Activated CD4-positive, alpha-beta T cell treated with anti-CD3 and anti-CD28 coated beads, Interleukin-2, amount 10 ng/mL, durations not matched to agents 24 days and 14 days (primary cell): Measurements from ENCODE around the gene MUC15. TPM values are rescaled to one million over a fixed set of nuclear protein-coding genes. Genes with fewer than 3 reads are reported as not detected.

Source experiments
- DNase-seq: peaks from one replicate; pipeline ENCODE4 v3.0.0; 2022
- H3K27ac Mint-ChIP-seq: one replicate; pipeline ENCODE4 v1.8.0; 2022; ENCODE audit warnings: mild to moderate bottlenecking, mixed read lengths
- H3K27me3 Mint-ChIP-seq: one replicate; pipeline ENCODE4 v1.8.0; 2022; ENCODE audit warnings: mixed read lengths
- H3K36me3 Mint-ChIP-seq: one replicate; pipeline ENCODE4 v1.8.0; 2022; ENCODE audit warnings: low read depth, mild to moderate bottlenecking, mixed read lengths
- H3K4me1 Mint-ChIP-seq: one replicate; pipeline ENCODE4 v1.8.0; 2021; ENCODE audit warnings: mixed read lengths
- H3K4me3 Mint-ChIP-seq: one replicate; pipeline ENCODE4 v1.8.0; 2022; ENCODE audit warnings: mild to moderate bottlenecking, moderate library complexity, mixed read lengths
- H3K9me3 Mint-ChIP-seq: one replicate; pipeline ENCODE4 v1.8.0; 2021; ENCODE audit warnings: mixed read lengths
- intact Hi-C: fragments of 100-400 bp; cut with micrococcal nuclease; formaldehyde crosslinking; loops from one replicate; pipeline ENCODE4 v1.15.1; 2023
- total RNA-seq: library from RNA; stranded (reverse); gene quantifications from 2 replicates; pipeline ENCODE4 v1.2.3, GENCODE V29; 2022

Gene MUC15
- total RNA-seq, 1 donor from 2014 or later: not detected

- Mint-ChIP-seq H3K4me3 (no peak overlapping the region), H3K4me1 (no peaks in the 10 kb centered on the region), H3K36me3 (no peaks in the 10 kb centered on the region), H3K27me3 (no peaks in the 10 kb centered on the region), H3K9me3 (no peaks in the 10 kb centered on the region), H3K27ac (no peak overlapping the region)
- intact Hi-C loops: no loop called here
- DNase-seq: no peak
Measured at GRCh38 chr11:26553182-26553581, 18.9 kb downstream of the MUC15 start.

DNA sequence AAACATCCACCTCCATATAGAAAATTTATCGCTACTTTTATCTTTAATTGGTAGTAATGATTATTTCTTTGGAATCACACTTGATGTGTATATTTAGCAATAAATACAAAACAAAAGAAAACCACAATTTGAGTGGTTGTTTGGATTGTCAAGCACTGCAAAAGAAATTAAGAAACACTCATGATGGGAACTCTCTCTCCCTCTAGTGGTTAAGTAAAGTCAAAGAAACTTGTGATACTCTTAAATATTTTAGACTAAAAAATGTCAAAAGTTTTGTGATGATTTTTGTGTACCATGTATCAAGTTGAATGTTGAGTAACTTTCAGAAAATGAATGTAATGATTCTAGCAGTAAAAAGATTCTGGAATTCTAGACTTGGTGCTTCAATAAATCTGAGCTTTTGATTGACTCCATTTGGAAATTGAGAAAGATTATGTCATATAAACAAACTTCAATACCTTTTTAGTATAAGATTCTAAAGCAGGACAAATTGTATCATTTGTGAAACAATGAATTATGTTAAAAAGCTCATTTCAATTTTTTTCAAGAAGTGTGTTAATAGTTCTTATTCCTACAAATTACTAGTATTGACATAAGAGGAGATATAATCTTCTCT is 20.8 kb downstream of the MUC15 start:
- Mint-ChIP-seq H3K4me1 (no peaks in the 10 kb centered on the region), H3K27ac (no peak overlapping the region), H3K9me3 (no peaks in the 10 kb centered on the region), H3K36me3 (no peaks in the 10 kb centered on the region), H3K4me3 (no peak overlapping the region), H3K27me3 (no peaks in the 10 kb centered on the region)
- no peak for DNase-seq
- intact Hi-C loops: no loop called here

DNA sequence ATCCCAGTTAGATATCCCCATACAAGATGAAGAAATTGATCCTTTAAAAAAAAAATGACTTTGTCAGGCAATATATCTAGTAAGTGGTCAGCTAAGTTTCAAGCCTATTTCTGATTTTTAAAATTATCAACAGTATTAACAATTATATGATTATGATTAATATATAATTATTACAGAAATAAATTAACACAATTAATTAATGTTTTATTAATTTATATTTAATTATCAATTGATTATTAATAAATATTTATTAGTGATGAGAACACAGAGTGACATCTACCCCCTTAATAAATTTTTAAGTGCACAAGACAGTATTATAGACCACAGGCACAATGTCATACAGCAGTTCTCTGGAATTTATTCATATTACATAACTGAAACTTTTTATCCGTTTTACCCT is 22.0 kb downstream of the MUC15 start:
- Mint-ChIP-seq H3K36me3 (no peaks in the 10 kb centered on the region), H3K9me3 (no peaks in the 10 kb centered on the region)

GRCh38 chr11:26549176-26549575 is 22.9 kb downstream of the MUC15 start:
- no peaks in the 10 kb centered on the region for H3K4me1 Mint-ChIP-seq
- no peaks in the 10 kb centered on the region for H3K36me3 Mint-ChIP-seq
- no peaks in the 10 kb centered on the region for H3K27me3 Mint-ChIP-seq
- no peak for DNase-seq
- no peaks in the 10 kb centered on the region for H3K9me3 Mint-ChIP-seq
- no peak overlapping the region for H3K27ac Mint-ChIP-seq
- H3K4me3 Mint-ChIP-seq: no peak overlapping the region
- intact Hi-C loops: no loop called here

More for the DNA sequence above, 22.0 kb downstream of the MUC15 start:
- no peak for DNase-seq
- H3K4me1 Mint-ChIP-seq: no peaks in the 10 kb centered on the region
- intact Hi-C loops: no loop called here
- H3K27ac Mint-ChIP-seq: no peak overlapping the region
- no peak overlapping the region for H3K4me3 Mint-ChIP-seq
- H3K27me3 Mint-ChIP-seq: no peaks in the 10 kb centered on the region

- no peak overlapping the region for H3K27ac Mint-ChIP-seq
- no peak for DNase-seq
- H3K4me1 Mint-ChIP-seq: no peaks in the 10 kb centered on the region
- no peaks in the 10 kb centered on the region for H3K36me3 Mint-ChIP-seq
- H3K4me3 Mint-ChIP-seq: no peak overlapping the region
- peaks cover 4% of the 10 kb centered on the region for H3K9me3 Mint-ChIP-seq
- intact Hi-C loops: no loop called here
- no peaks in the 10 kb centered on the region for H3K27me3 Mint-ChIP-seq
Measured at GRCh38 chr11:26541870-26542269, 30.2 kb downstream of the MUC15 start.

GRCh38 chr11:26539517-26539916 is 32.5 kb downstream of the MUC15 start:
- Mint-ChIP-seq H3K9me3 (peaks cover 4% of the 10 kb centered on the region), H3K36me3 (no peaks in the 10 kb centered on the region), H3K27me3 (no peaks in the 10 kb centered on the region), H3K4me1 (no peaks in the 10 kb centered on the region), H3K27ac (no peak overlapping the region), H3K4me3 (no peak overlapping the region)
- no peak for DNase-seq
- intact Hi-C loops: no loop called here

DNA sequence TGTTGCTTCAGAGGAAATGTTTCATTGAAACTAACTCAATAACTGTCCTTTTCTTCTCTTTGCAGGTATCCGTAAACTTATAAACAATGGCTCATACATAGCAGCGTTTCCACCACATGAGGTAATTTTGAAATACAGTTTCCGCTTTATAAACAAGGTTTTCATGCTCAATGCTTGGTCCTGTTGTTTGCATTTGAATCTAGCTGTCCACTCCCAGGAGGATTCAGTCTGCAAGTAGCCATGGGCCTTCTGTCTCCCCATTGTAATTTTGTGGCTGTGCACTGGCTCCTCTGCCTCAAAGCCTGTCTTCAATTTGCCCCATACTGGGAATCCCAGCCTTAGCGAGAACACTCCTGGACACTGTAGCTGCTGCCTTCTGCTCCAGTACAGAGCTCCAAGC is 34.7 kb downstream of the MUC15 start:
- no peak overlapping the region for H3K4me3 Mint-ChIP-seq
- intact Hi-C loops: no loop called here
- H3K27ac Mint-ChIP-seq: no peak overlapping the region
- H3K9me3 Mint-ChIP-seq: peaks cover 4% of the 10 kb centered on the region
- DNase-seq: no peak
- no peaks in the 10 kb centered on the region for H3K4me1 Mint-ChIP-seq
- no peaks in the 10 kb centered on the region for H3K36me3 Mint-ChIP-seq
- no peaks in the 10 kb centered on the region for H3K27me3 Mint-ChIP-seq

GRCh38 chr11:26527685-26528084 is 44.4 kb downstream of the MUC15 start:
- Mint-ChIP-seq H3K27me3 (no peaks in the 10 kb centered on the region), H3K4me1 (no peaks in the 10 kb centered on the region), H3K9me3 (no peaks in the 10 kb centered on the region), H3K36me3 (no peaks in the 10 kb centered on the region), H3K27ac (no peak overlapping the region), H3K4me3 (no peak overlapping the region)
- intact Hi-C loops: no loop called here
- DNase-seq: no peak

DNA sequence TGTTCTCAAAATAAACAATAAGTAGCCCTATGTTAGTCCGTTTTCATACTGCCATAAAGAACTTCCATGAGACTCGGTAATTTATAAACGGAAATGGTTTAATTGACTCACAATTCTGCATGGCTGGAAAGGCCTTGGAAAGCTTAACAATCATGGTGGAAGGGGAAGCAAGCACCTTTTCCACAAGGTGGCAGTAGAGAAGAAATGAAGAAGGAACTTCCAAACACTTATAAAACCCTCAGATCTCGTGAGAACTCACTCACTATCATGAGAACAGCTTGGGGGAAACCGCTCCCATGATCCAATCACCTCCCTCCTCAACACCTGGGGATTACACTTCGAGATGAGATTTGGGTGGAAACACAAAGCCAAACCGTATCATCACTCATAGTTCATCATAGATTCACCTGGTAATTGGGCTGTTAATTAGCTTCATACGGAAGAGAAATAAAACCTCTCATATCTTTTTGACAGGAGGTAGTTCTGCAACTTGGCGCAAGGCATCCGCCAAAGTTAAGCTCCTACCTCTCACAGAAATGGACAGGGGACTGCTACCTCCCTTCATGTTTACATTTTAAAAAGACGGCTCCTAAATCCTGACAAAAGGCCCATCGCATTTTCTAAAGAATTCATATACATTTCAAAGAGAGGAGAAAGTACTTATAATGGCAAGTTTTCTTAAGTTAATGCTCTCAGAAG is 49.0 kb downstream of the MUC15 start:
- H3K27me3 Mint-ChIP-seq: no peaks in the 10 kb centered on the region
- intact Hi-C loops: no loop called here
- no peak overlapping the region for H3K27ac Mint-ChIP-seq
- no peaks in the 10 kb centered on the region for H3K9me3 Mint-ChIP-seq
- no peaks in the 10 kb centered on the region for H3K4me1 Mint-ChIP-seq
- H3K36me3 Mint-ChIP-seq: no peaks in the 10 kb centered on the region
- H3K4me3 Mint-ChIP-seq: no peak overlapping the region
- no peak for DNase-seq

DNA sequence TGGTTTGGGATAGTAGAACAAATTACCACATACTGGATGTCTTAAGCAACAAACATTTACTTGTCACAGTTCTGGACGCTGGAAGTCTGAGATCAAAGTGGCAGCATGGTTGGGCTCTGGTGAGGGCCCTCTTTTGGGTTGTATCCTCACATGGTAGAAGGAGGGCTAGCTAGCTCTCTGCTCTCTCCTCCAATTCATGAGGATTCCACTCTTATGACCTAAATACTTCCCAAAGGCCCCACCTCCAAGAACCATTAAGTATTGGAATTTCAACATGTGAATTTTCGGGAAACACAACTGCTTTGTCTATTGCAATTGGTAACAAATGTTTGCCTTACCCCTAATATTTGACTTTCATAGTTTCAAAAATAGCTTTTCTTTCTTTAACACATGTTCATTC is 52.6 kb downstream of the MUC15 start:
- intact Hi-C loops: no loop called here

GRCh38 chr11:26512196-26512595 is 59.9 kb downstream of the MUC15 start:
- Mint-ChIP-seq H3K9me3 (no peaks in the 10 kb centered on the region), H3K36me3 (no peaks in the 10 kb centered on the region), H3K4me1 (no peaks in the 10 kb centered on the region), H3K4me3 (no peak overlapping the region), H3K27ac (no peak overlapping the region), H3K27me3 (no peaks in the 10 kb centered on the region)
- intact Hi-C loops: no loop called here
- DNase-seq: no peak

More for the DNA sequence above, 52.6 kb downstream of the MUC15 start:
- Mint-ChIP-seq H3K27ac (no peak overlapping the region), H3K27me3 (no peaks in the 10 kb centered on the region), H3K4me3 (no peak overlapping the region), H3K9me3 (no peaks in the 10 kb centered on the region), H3K4me1 (no peaks in the 10 kb centered on the region), H3K36me3 (no peaks in the 10 kb centered on the region)
- DNase-seq: no peak

DNA sequence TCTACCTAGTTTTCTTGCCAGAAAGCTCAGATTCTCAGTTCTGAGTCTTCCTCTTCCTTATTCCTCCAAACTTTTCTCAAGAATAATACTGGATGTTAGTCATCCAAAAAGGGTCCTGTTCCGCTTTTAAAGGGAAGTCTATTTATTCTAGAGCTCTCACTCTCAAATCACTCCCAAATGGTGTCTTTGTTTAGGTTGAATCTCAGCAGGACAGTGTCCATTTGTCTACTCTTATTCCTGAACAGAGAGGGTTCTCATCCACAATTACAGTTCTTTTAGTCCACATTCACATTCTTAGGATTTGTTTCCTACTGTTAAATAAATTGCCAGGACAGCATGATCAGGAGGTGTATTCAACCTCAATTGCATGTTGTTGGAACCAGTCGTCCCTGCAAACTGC is 61.3 kb downstream of the MUC15 start:
- Mint-ChIP-seq H3K4me3 (no peak overlapping the region), H3K36me3 (no peaks in the 10 kb centered on the region), H3K4me1 (no peaks in the 10 kb centered on the region), H3K27ac (no peak overlapping the region), H3K9me3 (no peaks in the 10 kb centered on the region), H3K27me3 (no peaks in the 10 kb centered on the region)
- DNase-seq: no peak
- intact Hi-C loops: no loop called here

GRCh38 chr11:26510164-26510563 is 61.9 kb downstream of the MUC15 start:
- H3K4me1 Mint-ChIP-seq: no peaks in the 10 kb centered on the region
- H3K9me3 Mint-ChIP-seq: peaks cover 3% of the 10 kb centered on the region
- DNase-seq: no peak
- H3K4me3 Mint-ChIP-seq: no peak overlapping the region
- H3K27ac Mint-ChIP-seq: no peak overlapping the region
- no peaks in the 10 kb centered on the region for H3K36me3 Mint-ChIP-seq
- H3K27me3 Mint-ChIP-seq: no peaks in the 10 kb centered on the region
- intact Hi-C loops: no loop called here
